ENCODE data around the gene LMOD3. TPM values are rescaled to one million over a fixed set of nuclear protein-coding genes. Genes with fewer than 3 reads are reported as not detected.

Gene LMOD3
- total RNA-seq, 2 experiments from 2014 or later, result not detected

GRCh38 chr3:69129531-69129930 is 7.1 kb upstream of the LMOD3 start:
- CTCF ChIA-PET, result no interaction called here

GRCh38 chr3:69128509-69128908 is 6.1 kb upstream of the LMOD3 start:
- CTCF ChIA-PET, result no interaction called here
- POLR2A ChIA-PET, result no interaction called here

More at GRCh38 chr3:69129531-69129930, 7.1 kb upstream of the LMOD3 start:
- POLR2A ChIA-PET, result no interaction called here

GRCh38 chr3:69126999-69127398 is 4.6 kb upstream of the LMOD3 start:
- POLR2A ChIA-PET, result no interaction called here
- CTCF ChIA-PET, result no interaction called here

- ChIA-PET POLR2A (interaction anchor here (0.5 kb wide), 1 partner anchor 108 kb away, joined by 3 read pairs; no protein-coding TSS in a partner anchor), CTCF (interaction anchor here (0.6 to 1.1 kb wide), 2 partner anchors 19 to 180 kb away, joined by 3 read pairs; no protein-coding TSS in a partner anchor)
These were observed 3.8 kb upstream of the LMOD3 start for GRCh38 chr3:69126216-69126615.

GRCh38 chr3:69121950-69122349 is 445 bp downstream of the LMOD3 start:
- CTCF ChIA-PET, result interaction anchor here (0.9 to 3.3 kb wide), 3 partner anchors 40 to 220 kb away, joined by 3 to 12 read pairs (median 10); no protein-coding TSS in a partner anchor
- POLR2A ChIA-PET, result no interaction called here

GRCh38 chr3:69121513-69121912 is 882 bp downstream of the LMOD3 start:
- CTCF ChIA-PET, result interaction anchor here (0.8 to 3.3 kb wide), 8 partner anchors 12 to 550 kb away, joined by 3 to 12 read pairs (median 3); no protein-coding TSS in a partner anchor
- POLR2A ChIA-PET, result interaction anchor here (0.6 kb wide), 1 partner anchor 77 kb away, joined by 5 read pairs; no protein-coding TSS in a partner anchor

GRCh38 chr3:69120879-69121464 is 1.4 kb downstream of the LMOD3 start:
- CTCF ChIA-PET, result interaction anchor here (0.8 to 3.3 kb wide), 8 partner anchors 11 to 551 kb away, joined by 3 to 12 read pairs (median 3); no protein-coding TSS in a partner anchor
- POLR2A ChIA-PET, result interaction anchor here (0.6 kb wide), 1 partner anchor 77 kb away, joined by 5 read pairs; no protein-coding TSS in a partner anchor

- ChIA-PET CTCF (interaction anchor here (3.3 kb wide), 1 partner anchor 42 kb away, joined by 10 read pairs; no protein-coding TSS in a partner anchor), POLR2A (interaction anchor here (0.6 kb wide), 1 partner anchor 13 kb away, joined by 6 read pairs; no protein-coding TSS in a partner anchor)
These were observed 2.7 kb downstream of the LMOD3 start for GRCh38 chr3:69119681-69120080.

- ChIA-PET CTCF (no interaction called here), POLR2A (interaction anchor here (0.6 kb wide), 1 partner anchor 12 kb away, joined by 6 read pairs; no protein-coding TSS in a partner anchor)
These were observed 3.3 kb downstream of the LMOD3 start for GRCh38 chr3:69119138-69119537.

- ChIA-PET CTCF (no interaction called here), POLR2A (no interaction called here)
These were observed 3.8 kb downstream of the LMOD3 start for GRCh38 chr3:69118555-69118954.

- CTCF ChIA-PET, result no interaction called here
These were observed 5.5 kb downstream of the LMOD3 start for GRCh38 chr3:69116897-69117296.

GRCh38 chr3:69116162-69116561 is 6.2 kb downstream of the LMOD3 start:
- CTCF ChIA-PET, result interaction anchor here (1.4 kb wide), 1 partner anchor 45 kb away, joined by 3 read pairs; no protein-coding TSS in a partner anchor
- POLR2A ChIA-PET, result no interaction called here

More at GRCh38 chr3:69116897-69117296, 5.5 kb downstream of the LMOD3 start:
- POLR2A ChIA-PET, result no interaction called here

GRCh38 chr3:69115731-69116130 is 6.7 kb downstream of the LMOD3 start:
- POLR2A ChIA-PET, result interaction anchor here (0.6 kb wide), 1 partner anchor 9 kb away, joined by 3 read pairs; no protein-coding TSS in a partner anchor
- CTCF ChIA-PET, result interaction anchor here (1.4 kb wide), 1 partner anchor 45 kb away, joined by 3 read pairs; no protein-coding TSS in a partner anchor

- CTCF ChIA-PET, result no interaction called here
- POLR2A ChIA-PET, result no interaction called here
These were observed 8.9 kb downstream of the LMOD3 start for GRCh38 chr3:69113536-69113935.

- ChIA-PET POLR2A (no interaction called here), CTCF (no interaction called here)
These were observed 11.4 kb downstream of the LMOD3 start for GRCh38 chr3:69110941-69111546.

GRCh38 chr3:69108811-69109210 is 13.6 kb downstream of the LMOD3 start:
- ChIA-PET POLR2A (no interaction called here), CTCF (no interaction called here)

GRCh38 chr3:69107841-69108240 is 14.6 kb downstream of the LMOD3 start:
- CTCF ChIA-PET, result interaction anchor here (0.9 kb wide), 1 partner anchor 106 kb away, joined by 3 read pairs; no protein-coding TSS in a partner anchor

GRCh38 chr3:69105320-69105719 is 17.1 kb downstream of the LMOD3 start:
- ChIA-PET POLR2A (no interaction called here), CTCF (no interaction called here)

More at GRCh38 chr3:69107841-69108240, 14.6 kb downstream of the LMOD3 start:
- POLR2A ChIA-PET, result no interaction called here

- ChIA-PET POLR2A (no interaction called here), CTCF (no interaction called here)
These were observed 17.8 kb downstream of the LMOD3 start for GRCh38 chr3:69104586-69104985.

GRCh38 chr3:69103123-69103522 is 19.3 kb downstream of the LMOD3 start:
- ChIA-PET CTCF (no interaction called here), POLR2A (interaction anchor here (0.8 kb wide), 1 partner anchor 12 kb away, joined by 4 read pairs; no protein-coding TSS in a partner anchor)

- CTCF ChIA-PET, result no interaction called here
- POLR2A ChIA-PET, result interaction anchor here (0.8 kb wide), 1 partner anchor 11 kb away, joined by 4 read pairs; no protein-coding TSS in a partner anchor
These were observed 20.0 kb downstream of the LMOD3 start for GRCh38 chr3:69102384-69102783.
